GM13977 (cell line): ENCODE measurements around the gene C22orf42.
"Not testable (repeated sequence)": the region's sequence is repeated elsewhere in the genome, so short reads cannot be mapped to it uniquely, and the experiment has no call there.

Experiments
- DNase-seq: peaks from one replicate; pipeline ENCODE4 v3.0.0; 2012; ENCODE audit warnings: low spot score
- in situ Hi-C: fragments of 300-500 bp; cut with MboI; formaldehyde crosslinking; loops from one replicate; pipeline ENCODE4 v1.12.0; 2022; ENCODE audit warnings: low sequenced_read_pairs, low pct_unique_long_range_greater_than_20kb, mixed read lengths, inconsistent platforms; ENCODE audit not compliant: unreplicated experiment
- TF ChIP-seq, protein P1 (sequence below): IDR thresholded peaks from 2 replicates; pipeline ENCODE4 v1.5.1; 2012; ENCODE audit warnings: mild to moderate bottlenecking, control low read depth; ENCODE audit not compliant: insufficient read depth; ENCODE audit errors: extremely low read depth, missing control alignments

The C22orf42 gene

DNA sequence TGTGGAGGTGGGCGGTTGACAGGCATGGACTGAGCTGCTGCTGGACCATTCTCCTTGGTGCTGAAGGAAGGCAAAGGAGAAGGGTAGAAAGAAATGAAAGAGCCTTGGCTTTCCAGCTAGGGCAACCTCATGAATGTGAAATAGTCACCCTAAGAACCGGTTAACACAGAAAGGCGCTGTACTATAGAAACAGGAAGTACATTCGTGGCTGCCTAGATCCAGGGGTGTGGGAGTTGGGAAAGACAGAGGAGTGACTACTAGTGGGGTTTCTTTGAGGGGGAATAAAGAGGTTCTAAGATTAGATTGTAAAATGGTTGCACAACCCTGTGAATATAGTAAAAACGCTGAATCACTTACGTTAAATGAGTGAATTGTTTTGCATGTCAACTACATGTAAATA is 7.5 kb downstream of the C22orf42 start:
- in situ Hi-C loops, DNase-seq: not testable (repeated sequence)

DNA sequence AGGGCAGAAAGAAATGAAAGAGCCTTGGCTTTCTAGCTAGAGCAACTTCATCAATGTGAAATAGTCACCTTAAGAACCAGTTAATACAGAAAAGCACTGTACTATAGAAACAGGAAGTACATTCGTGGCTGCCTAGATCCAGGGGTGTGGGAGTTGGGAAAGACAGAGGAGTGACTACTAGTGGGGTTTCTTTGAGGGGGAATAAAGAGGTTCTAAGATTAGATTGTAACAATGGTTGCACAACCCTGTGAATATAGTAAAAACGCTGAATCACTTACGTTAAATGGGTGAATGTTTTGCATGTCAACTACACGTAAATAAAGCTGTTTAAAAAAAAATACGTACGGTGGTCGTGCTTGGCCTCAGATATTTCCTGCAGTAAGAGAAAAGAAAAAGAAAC is 8.5 kb downstream of the C22orf42 start:
- DNase-seq, in situ Hi-C loops: not testable (repeated sequence)

DNA sequence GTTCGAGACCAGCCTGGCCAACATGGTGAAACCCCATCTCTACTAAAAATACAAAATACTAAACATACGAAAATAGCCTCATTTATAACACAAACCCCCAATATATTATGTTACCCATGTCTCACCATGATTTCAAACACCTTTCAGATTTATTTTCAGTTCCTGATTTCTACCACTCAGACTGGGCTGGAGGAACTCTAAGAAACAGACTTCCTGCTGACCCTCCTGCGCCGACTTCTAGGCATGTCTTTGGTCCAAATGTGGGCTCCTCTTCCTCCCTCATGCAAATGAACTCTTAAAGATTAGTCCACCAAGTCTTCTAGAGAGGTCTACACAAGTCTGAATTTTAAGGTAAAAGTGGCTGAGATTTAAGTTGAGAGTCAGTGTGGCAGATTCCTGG is 10.7 kb downstream of the C22orf42 start:
- DNase-seq, in situ Hi-C loops: not testable (repeated sequence)

DNA sequence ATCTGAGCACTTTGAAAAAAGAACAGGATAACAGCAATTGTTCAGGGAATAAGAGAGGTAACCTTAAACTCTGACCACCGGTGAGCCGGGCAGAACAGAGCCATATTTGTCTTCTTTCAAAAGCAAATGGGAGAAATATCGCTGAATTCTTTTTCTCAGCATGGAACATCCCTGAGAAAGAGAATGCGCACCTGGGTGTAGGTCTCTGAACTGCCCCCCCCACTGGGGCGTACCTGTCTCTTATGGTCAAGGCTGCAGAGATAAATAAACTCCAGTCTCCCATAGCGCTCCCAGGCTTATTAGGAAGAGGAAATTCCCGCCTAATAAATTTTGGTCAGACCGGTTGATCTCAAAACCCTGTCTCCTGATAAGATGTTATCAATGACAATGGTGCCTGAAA is 12.0 kb downstream of the C22orf42 start:
- DNase-seq, in situ Hi-C loops: not testable (repeated sequence)

DNA sequence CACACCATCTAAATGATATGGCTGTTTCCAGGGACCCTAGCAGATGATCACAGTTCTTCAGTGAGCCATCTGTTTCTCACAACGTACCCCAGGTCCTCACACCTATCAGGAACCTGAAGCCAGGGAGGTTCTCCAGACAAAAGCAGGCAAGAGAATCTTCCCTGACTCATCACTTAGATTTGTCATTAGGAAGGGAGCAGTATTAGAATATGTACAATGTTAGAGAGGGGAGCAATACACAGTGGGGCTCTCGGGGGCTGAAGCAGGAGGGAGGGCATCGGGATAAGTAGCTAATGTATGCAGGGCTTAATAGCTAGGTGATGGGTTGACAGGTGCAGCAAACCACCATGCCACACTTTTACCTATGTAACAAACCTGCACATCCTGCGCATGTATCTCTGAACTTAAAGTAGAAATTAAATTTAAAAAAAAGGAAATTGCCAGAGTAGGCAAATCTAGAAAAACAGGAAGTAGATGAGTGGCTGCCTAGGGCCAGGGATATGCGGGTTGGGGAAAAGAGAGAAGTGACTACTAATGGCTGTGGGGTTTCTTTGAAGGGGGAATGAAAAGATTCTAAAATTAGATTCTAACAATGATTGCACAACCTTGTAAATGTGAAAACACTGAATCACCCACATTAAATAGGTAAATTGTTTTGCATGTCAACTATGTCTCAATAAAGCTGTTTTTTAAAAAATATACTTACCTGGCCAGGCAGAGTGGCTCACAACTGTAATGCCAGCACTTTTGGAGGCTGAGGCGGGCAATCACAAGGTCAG is 14.4 kb downstream of the C22orf42 start:
- no peak for DNase-seq
- TF ChIP-seq, protein P1, sequence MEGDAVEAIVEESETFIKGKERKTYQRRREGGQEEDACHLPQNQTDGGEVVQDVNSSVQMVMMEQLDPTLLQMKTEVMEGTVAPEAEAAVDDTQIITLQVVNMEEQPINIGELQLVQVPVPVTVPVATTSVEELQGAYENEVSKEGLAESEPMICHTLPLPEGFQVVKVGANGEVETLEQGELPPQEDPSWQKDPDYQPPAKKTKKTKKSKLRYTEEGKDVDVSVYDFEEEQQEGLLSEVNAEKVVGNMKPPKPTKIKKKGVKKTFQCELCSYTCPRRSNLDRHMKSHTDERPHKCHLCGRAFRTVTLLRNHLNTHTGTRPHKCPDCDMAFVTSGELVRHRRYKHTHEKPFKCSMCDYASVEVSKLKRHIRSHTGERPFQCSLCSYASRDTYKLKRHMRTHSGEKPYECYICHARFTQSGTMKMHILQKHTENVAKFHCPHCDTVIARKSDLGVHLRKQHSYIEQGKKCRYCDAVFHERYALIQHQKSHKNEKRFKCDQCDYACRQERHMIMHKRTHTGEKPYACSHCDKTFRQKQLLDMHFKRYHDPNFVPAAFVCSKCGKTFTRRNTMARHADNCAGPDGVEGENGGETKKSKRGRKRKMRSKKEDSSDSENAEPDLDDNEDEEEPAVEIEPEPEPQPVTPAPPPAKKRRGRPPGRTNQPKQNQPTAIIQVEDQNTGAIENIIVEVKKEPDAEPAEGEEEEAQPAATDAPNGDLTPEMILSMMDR: no peak
- in situ Hi-C loops: no loop called here

DNA sequence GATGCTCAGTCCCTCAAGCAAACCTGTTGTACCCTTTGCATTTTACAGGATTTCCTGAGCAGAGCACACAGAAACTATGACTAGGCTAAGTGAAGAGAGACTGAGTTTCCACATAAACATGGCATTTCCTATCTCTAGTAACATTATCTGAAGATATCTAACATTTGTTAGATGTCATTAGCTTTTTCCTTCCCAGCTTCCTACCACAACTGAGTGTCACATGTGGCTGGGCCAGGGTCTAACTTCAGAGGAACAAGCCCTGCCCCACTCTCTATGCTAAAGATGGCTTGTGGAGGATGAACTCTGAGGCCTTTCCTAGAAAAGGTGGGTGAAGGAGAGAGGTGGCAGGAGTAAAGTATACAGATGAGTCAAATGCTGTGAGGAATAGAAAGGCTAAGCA is 16.5 kb downstream of the C22orf42 start:
- in situ Hi-C loops: no loop called here
- TF ChIP-seq, protein P1: no peak
- DNase-seq: no peak

DNA sequence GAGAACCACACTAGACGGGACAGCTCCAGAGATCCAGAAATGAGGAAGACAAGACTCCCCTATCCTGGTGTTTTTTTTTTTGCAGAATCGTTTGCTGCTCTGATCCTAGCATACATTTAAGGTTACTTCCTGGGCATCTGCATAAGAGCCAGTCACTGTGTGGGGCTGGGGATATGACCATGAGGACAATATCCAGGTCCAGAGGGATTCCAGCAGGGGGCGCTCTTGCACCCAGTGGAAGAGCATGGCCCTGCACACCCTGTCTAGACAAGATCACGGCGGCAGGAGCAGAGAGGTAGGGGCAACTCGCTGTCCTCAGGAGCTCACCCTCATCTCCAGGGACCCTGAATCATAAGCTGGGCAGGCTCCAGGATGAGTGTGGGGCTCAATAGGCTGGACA is 18.4 kb downstream of the C22orf42 start:
- TF ChIP-seq, protein P1: peak; percentile 45
- DNase-seq, in situ Hi-C loops: not testable (repeated sequence)

DNA sequence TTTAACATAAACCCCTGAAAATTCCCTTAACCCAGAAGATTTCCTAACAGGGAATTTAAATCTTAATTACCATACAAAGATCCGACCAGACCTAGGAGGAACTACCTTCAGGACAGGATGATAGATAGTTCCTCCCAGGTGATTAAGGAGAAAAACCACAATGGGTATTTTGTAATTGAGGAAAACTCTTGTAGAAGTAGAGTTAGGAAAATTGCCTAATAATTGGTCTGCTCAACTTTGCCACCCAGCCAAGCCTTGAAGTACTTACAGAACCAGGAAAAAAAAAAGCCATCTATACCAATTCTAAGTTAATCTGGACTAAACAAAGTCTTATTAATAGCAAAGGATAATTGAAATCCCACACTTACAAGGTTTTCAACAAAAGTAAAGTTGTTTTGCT is 20.5 kb downstream of the C22orf42 start:
- DNase-seq, in situ Hi-C loops: not testable (repeated sequence)

DNA sequence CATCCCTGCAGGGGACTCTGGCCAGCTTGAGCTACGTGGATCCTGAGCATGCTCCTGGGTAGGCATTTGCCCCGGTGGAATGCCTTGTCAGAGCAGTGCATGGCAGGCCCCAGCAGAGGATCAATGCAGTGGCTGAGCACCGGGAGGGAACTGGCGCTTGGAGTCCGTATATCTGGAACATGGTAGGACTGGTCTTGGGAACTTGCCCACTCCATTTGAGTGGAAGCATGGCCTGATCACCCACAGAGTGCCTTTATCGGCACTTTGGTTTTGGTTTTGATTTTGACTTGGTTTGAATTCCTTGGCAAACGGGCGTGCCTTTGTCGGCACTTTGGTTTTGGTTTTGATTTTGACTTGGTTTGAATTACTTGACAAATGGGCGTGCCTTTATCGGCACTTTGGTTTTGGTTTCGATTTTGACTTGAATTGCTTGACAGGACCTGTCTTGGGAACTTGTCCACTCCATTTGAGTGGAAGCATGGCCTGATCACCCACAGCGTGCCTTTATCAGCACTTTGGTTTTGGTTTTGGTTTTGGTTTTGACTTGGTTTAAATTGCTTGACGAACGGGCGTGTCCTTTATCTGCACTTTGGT is 21.3 kb downstream of the C22orf42 start:
- DNase-seq: peak; percentile 38
- in situ Hi-C loops: not testable (repeated sequence)

DNA sequence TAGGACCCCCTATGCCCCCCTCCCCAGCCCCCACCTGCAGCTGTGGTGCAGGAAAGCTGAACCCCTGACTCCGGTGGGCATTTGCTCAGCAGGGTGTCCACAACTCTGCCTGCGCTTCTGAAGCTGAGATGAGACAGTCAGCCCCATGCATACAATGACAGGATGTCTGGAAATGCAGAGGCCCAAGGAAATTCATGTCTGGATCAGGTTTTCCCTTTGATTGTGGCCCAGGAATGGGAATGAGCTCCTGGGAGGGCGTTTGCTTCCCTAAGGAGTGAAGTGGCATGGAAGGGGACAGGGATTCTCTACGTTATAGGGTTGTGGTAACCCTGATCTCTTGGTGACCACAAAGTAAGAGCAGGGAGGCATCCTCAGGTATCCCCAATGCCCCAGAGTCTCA is 22.2 kb downstream of the C22orf42 start:
- in situ Hi-C loops: not testable (repeated sequence)

DNA sequence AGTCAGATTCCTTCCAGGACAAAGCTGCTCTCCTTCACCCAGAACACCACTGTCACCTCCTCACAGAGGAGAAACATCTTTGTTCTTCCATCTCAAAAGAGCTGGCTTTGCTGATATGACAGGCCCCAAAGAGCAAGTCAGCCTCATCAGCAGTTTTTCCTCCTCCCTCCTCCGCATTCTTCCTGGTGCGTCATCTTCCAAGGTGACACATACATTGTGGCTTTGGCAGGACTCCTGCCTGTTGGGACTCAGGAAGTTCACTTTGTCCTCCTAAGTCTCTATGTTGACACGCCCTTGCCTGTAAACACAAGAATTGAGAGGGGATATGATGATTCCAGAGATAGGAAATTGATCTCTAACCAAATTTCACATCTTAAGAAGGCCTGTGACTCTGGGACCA is 23.1 kb downstream of the C22orf42 start:
- DNase-seq, in situ Hi-C loops: not testable (repeated sequence)

More for the DNA sequence above, 22.2 kb downstream of the C22orf42 start:
- DNase-seq: not testable (repeated sequence)

DNA sequence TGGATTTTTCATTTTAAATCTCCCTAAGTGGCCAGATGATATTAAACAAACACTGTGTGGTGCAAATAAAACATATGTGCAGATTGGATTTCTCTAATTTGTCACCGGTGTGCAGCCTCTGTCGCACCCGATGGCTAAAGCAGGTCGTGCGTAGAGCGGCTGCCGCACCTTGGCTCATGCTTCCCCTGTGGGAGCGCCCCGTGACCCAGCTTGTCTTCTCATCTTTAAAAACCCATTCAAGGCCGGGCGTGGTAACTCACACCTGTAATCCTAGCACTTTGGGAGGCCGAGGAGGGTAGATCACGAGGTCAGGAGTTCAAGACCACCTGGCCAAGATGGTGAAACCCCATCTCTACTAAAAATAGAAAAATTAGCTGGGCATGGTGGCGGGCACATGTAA is 24.3 kb downstream of the C22orf42 start:
- in situ Hi-C loops, DNase-seq: not testable (repeated sequence)
